ENCODE measurements around the gene TAS1R3.

TAS1R3 gene

GRCh38 chr1:1331068-1331965 is at the start of gene TAS1R3:
Gene TAS1R3, plus strand, starts transcription at chr1:1331280. Its CDS starts 66 bp downstream, at chr1:1331346.
- H3K9me3 ChIP-seq (ENCODE audit: insufficient read depth, low read length): no peaks in the 10 kb centered on the region
- no peaks in the 10 kb centered on the region for H3F3A ChIP-seq (ENCODE audit: insufficient read depth)
- H3K9me2 ChIP-seq (replicated peaks; ENCODE audit: insufficient read depth, low read length): no peaks in the 10 kb centered on the region
- H3K9ac ChIP-seq (ENCODE audit: low read length): no peak within 1 kb of the TSS
- no peak within 1 kb of the TSS for H3K4me3 ChIP-seq (ENCODE audit: insufficient read depth, low read length, poor library complexity, severe bottlenecking)
- no peaks in the 10 kb centered on the region for H3K27me3 ChIP-seq (ENCODE audit: low read length)
- H3K4me2 ChIP-seq (ENCODE audit: low read depth, low read length, poor library complexity, severe bottlenecking): no peak within 1 kb of the TSS
- TF ChIP-seq CTCF (IDR thresholded peaks at IDR 0.05; ENCODE audit: insufficient read depth, low read length, poor library complexity, severe bottlenecking): no peak
- TF ChIP-seq EZH2phosphoT487 (conservative IDR thresholded peaks at IDR 0.05; ENCODE audit: low read length): no peak
- no peaks in the 10 kb centered on the region for H3K36me3 ChIP-seq (ENCODE audit: low read length)
- H4K20me1 ChIP-seq (ENCODE audit: low read depth, low read length): no peaks in the 10 kb centered on the region
- no peak within 1 kb of the TSS for H2AFZ ChIP-seq (ENCODE audit: low read depth, low read length, severe bottlenecking)
- H3K79me2 ChIP-seq (ENCODE audit: insufficient read depth, low read length): no peaks in the 10 kb centered on the region
- H3K27ac ChIP-seq (ENCODE audit: low read depth, low read length): no peak within 1 kb of the TSS

GRCh38 chr1:1281533-1282321 is 49.4 kb upstream of the TAS1R3 start:
- no peak overlapping the region for H2AFZ ChIP-seq (ENCODE audit: low read depth, low read length, severe bottlenecking)
- no peak overlapping the region for H3K27ac ChIP-seq (ENCODE audit: low read depth, low read length)
- H3K9me3 ChIP-seq (ENCODE audit: insufficient read depth, low read length): no peaks in the 10 kb centered on the region
- TF ChIP-seq EZH2phosphoT487 (conservative IDR thresholded peaks at IDR 0.05; ENCODE audit: low read length) (no peak), CTCF (IDR thresholded peaks at IDR 0.05; ENCODE audit: insufficient read depth, low read length, poor library complexity, severe bottlenecking) (no peak)
- H3K4me2 ChIP-seq (ENCODE audit: low read depth, low read length, poor library complexity, severe bottlenecking): no peak overlapping the region
- no peaks in the 10 kb centered on the region for H3K9me2 ChIP-seq (replicated peaks; ENCODE audit: insufficient read depth, low read length)
- H3K36me3 ChIP-seq (ENCODE audit: low read length): no peaks in the 10 kb centered on the region
- no peaks in the 10 kb centered on the region for H4K20me1 ChIP-seq (ENCODE audit: low read depth, low read length)
- H3K9ac ChIP-seq (ENCODE audit: low read length): no peak overlapping the region
- no peaks in the 10 kb centered on the region for H3K79me2 ChIP-seq (ENCODE audit: insufficient read depth, low read length)
- H3F3A ChIP-seq (ENCODE audit: insufficient read depth): no peaks in the 10 kb centered on the region
- no peaks in the 10 kb centered on the region for H3K27me3 ChIP-seq (ENCODE audit: low read length)
- H3K4me3 ChIP-seq (ENCODE audit: insufficient read depth, low read length, poor library complexity, severe bottlenecking): no peak overlapping the region

- no peaks in the 10 kb centered on the region for H3K27me3 ChIP-seq (ENCODE audit: low read length)
- H3K79me2 ChIP-seq (ENCODE audit: insufficient read depth, low read length): no peaks in the 10 kb centered on the region
- no peaks in the 10 kb centered on the region for H4K20me1 ChIP-seq (ENCODE audit: low read depth, low read length)
- H3F3A ChIP-seq (ENCODE audit: insufficient read depth): no peaks in the 10 kb centered on the region
- TF ChIP-seq CTCF (IDR thresholded peaks at IDR 0.05; ENCODE audit: insufficient read depth, low read length, poor library complexity, severe bottlenecking) (no peak), EZH2phosphoT487 (conservative IDR thresholded peaks at IDR 0.05; ENCODE audit: low read length) (no peak)
- no peaks in the 10 kb centered on the region for H3K9me3 ChIP-seq (ENCODE audit: insufficient read depth, low read length)
- no peak overlapping the region for H2AFZ ChIP-seq (ENCODE audit: low read depth, low read length, severe bottlenecking)
- H3K4me3 ChIP-seq (ENCODE audit: insufficient read depth, low read length, poor library complexity, severe bottlenecking): no peak overlapping the region
- H3K9ac ChIP-seq (ENCODE audit: low read length): no peak overlapping the region
- no peak overlapping the region for H3K4me2 ChIP-seq (ENCODE audit: low read depth, low read length, poor library complexity, severe bottlenecking)
- no peaks in the 10 kb centered on the region for H3K9me2 ChIP-seq (replicated peaks; ENCODE audit: insufficient read depth, low read length)
- no peak overlapping the region for H3K27ac ChIP-seq (ENCODE audit: low read depth, low read length)
- H3K36me3 ChIP-seq (ENCODE audit: low read length): no peaks in the 10 kb centered on the region
Measured at GRCh38 chr1:1282998-1283397, 48.1 kb upstream of the TAS1R3 start.

All from SU-DHL-6 (cell line).